RWPE1 (cell line): ENCODE data around the gene CD300LB.
"Not testable (repeated sequence)": the region's sequence is repeated elsewhere in the genome, so short reads cannot be mapped to it uniquely, and the experiment has no call there.

ENCODE experiments used
- CTCF ChIA-PET: fragments of 350-600 bp; sonication (Branson Sonifier 250); formaldehyde crosslinking; extraction: SDS; loops from one replicate; lab custom pipeline; 2021; lab: Yijun Ruan, JAX
- POLR2A ChIA-PET: fragments of 400-600 bp; formaldehyde crosslinking; extraction: SDS; loops from one replicate; lab custom pipeline; 2020; ENCODE audit warnings: antibody characterized with exemption; ENCODE audit not compliant: low non-redundant PET; lab: Yijun Ruan, JAX
- DNase-seq: peaks from one replicate; pipeline ENCODE4 v3.0.0; 2012; ENCODE audit warnings: low spot score
- H3K27ac ChIP-seq: fragments of 450-650 bp; 2 replicates; pipeline ENCODE4 v1.5.1; 2017
- CTCF ChIP-seq: fragments of 450-650 bp; conservative IDR thresholded peaks from 2 replicates; pipeline ENCODE4 v1.5.1; 2017; ENCODE audit warnings: low read depth, mild to moderate bottlenecking

CD300LB gene

GRCh38 chr17:74531231-74531761 lies at the start of gene CD300LB:
Gene CD300LB (minus strand): TSS chr17:74531475. CDS start chr17:74531350, 125 bp downstream.
- no peak for TF ChIP-seq CTCF
- ChIA-PET POLR2A (interaction anchor here (0.7 kb wide), 1 partner anchor 328 kb away, joined by 3 read pairs; no protein-coding TSS in a partner anchor), CTCF (no interaction called here)
- DNase-seq = no peak
- H3K27ac ChIP-seq = no peak within 1 kb of the TSS

- DNase-seq = no peak
- H3K27ac ChIP-seq = peak overlapping the region; percentile 4; the same call in 1 of the 2 replicates
Observed at GRCh38 chr17:74579900-74580299, 48.6 kb upstream of the CD300LB start.

GRCh38 chr17:74578979-74579378 lies 47.7 kb upstream of the CD300LB start:
- no peak overlapping the region for H3K27ac ChIP-seq
- no peak for DNase-seq
- TF ChIP-seq CTCF = no peak
- ChIA-PET POLR2A (no interaction called here), CTCF (interaction anchor here (0.6 to 0.7 kb wide), 2 partner anchors 183 to 789 kb away, joined by 3 read pairs; no protein-coding TSS in a partner anchor)

More at GRCh38 chr17:74579900-74580299, 48.6 kb upstream of the CD300LB start:
- ChIA-PET CTCF (interaction anchor here (0.7 kb wide), 1 partner anchor 790 kb away, joined by 3 read pairs; no protein-coding TSS in a partner anchor), POLR2A (no interaction called here)
- TF ChIP-seq CTCF = no peak

GRCh38 chr17:74574489-74575142 lies 43.3 kb upstream of the CD300LB start:
- CTCF ChIA-PET = interaction anchor here (1.2 kb wide), 1 partner anchor 8 kb away, joined by 3 read pairs; no protein-coding TSS in a partner anchor
- POLR2A ChIA-PET = no interaction called here
- DNase-seq = no peak
- H3K27ac ChIP-seq = no peak overlapping the region
- TF ChIP-seq CTCF = no peak

- CTCF ChIA-PET, H3K27ac ChIP-seq, DNase-seq, POLR2A ChIA-PET: not testable (repeated sequence)
Observed at GRCh38 chr17:74573635-74574034, 42.4 kb upstream of the CD300LB start.

- H3K27ac ChIP-seq = no peak overlapping the region
- TF ChIP-seq CTCF = no peak
- ChIA-PET POLR2A (no interaction called here), CTCF (no interaction called here)
- no peak for DNase-seq
Observed at GRCh38 chr17:74573169-74573568, 41.9 kb upstream of the CD300LB start.
